ENCODE data around the gene CNN1.

Gene CNN1

GRCh38 chr19:11596156-11596555 lies 57.5 kb downstream of the CNN1 start:
- no peak for TF ChIP-seq CTCF (IDR thresholded peaks at IDR 0.05)

DNA sequence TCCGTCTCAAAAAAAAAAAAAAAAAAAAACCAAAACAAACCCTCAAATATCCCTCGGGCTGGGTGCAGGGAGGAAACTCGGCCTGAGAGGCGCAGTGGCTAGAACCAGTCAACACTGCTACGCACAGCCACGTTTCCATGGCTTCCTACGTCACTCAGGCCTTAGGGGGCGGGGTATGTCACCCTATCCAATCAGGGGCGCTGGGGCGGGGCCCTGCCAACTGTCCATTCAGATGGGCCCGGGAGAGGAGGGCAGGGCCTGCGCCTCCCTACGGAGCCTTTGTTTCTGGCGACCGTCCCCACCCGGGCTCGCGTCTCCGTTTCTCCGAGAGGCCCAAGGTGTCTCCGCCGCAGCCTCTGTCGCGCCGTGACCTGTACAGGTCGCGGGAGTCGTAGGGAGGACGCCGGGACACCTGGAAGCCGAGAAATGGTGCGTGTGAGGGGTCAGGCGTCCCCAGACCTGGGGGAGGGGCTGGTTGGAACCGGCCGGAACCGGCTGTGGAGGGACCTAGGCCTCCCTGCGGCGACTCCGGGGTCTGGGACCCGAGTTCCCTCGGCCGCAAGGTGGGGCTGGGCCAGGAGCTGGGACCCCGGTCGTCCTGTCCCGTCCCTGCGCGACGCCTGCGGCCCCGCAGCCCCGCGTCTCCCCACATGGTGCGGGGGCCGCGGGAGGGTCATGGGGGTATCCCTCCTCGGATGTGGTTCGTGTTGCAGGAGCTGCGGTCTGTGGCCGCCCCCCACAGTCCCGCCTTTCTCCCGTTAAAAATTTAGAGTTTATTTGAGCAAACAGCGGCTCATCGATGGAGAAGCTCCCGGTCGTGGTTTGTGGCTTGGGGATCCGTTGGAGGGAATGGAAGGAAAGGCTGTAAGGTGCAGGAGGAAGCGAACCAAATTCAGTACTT lies 58.8 kb downstream of the CNN1 start, which contains the start of gene ZNF627:
Gene ZNF627, plus strand, starts transcription at position 282 of the 901 bp plus-strand sequence. Its CDS starts 145 bp downstream, at position 427.
- TF ChIP-seq CTCF (IDR thresholded peaks at IDR 0.05), result no peak

GRCh38 chr19:11598103-11598483 lies 59.4 kb downstream of the CNN1 start:
- TF ChIP-seq CTCF (IDR thresholded peaks at IDR 0.05), result no peak

- TF ChIP-seq CTCF (IDR thresholded peaks at IDR 0.05), result no peak
These were observed 60.1 kb downstream of the CNN1 start for GRCh38 chr19:11598746-11599145.
